ENCODE measurements around the gene RFC4.

The RFC4 gene

DNA sequence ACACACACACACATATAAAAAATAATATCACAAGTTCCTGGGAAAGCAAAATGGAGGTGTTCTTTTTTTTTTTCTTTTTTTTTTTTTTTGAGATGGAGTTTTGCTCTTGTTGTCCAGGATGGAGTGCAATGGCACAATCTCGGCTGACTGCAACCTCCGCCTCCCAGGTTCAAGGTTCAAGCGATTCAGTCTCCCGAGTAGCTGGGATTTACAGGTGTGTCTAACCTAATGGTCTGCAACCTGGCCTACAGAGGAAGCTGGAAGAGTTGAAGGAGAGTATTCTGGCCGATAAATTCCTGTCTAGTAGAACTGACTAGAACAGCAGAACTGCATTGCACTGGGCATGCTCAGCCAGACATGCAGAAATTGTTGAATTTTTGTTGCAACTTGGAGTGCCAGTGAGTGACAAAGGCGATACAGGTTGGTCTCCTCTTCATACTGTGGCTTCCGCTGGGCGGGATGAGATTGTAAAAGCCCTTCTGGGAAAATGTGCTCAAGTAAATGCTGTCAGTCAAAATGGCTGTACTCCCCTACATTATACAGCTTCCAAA is 45.3 kb downstream of the RFC4 start:
- Histone ChIP-seq H3K9me3 (ENCODE audit: control extremely low read depth in 1 of 5, control insufficient read depth in 4 of 5, insufficient read depth in 2 of 5, low read depth in 1 of 5, low read length in 4 of 5) (peaks cover 0 to 2% (median 0%) of the 10 kb centered on the region in 5 experiments), H3K27me3 (replicated peaks in 2 of 5; ENCODE audit: control insufficient read depth in 4 of 5, insufficient read depth in 5 of 5, low read length in 4 of 5) (peaks cover 0 to 2% (median 0%) of the 10 kb centered on the region in 5 experiments), H3K36me3 (ENCODE audit: control insufficient read depth in 4 of 4, insufficient read depth in 4 of 4, low read length in 3 of 4) (no peaks in the 10 kb centered on the region), H3K4me3 (ENCODE audit: control insufficient read depth in 1 of 7, extremely low read depth in 1 of 7, insufficient read depth in 4 of 7, low read depth in 2 of 7, low read length in 6 of 7) (no peak overlapping the region), H3K4me1 (ENCODE audit: control extremely low read depth in 1 of 4, control insufficient read depth in 4 of 4, insufficient read depth in 4 of 4, low read length in 3 of 4) (no peaks in the 10 kb centered on the region), H3K27ac (ENCODE audit: insufficient read depth in 1 of 2, low read depth in 1 of 2, low read length in 2 of 2, poor library complexity in 1 of 2, severe bottlenecking in 2 of 2) (no peak overlapping the region)
- ChIA-PET CTCF (no interaction called here), POLR2A (no interaction called here)
- 100% methylated on average over 5 of the region's 8 CpGs for WGBS (ENCODE audit: insufficient coverage)
- DNase-seq: no peak

DNA sequence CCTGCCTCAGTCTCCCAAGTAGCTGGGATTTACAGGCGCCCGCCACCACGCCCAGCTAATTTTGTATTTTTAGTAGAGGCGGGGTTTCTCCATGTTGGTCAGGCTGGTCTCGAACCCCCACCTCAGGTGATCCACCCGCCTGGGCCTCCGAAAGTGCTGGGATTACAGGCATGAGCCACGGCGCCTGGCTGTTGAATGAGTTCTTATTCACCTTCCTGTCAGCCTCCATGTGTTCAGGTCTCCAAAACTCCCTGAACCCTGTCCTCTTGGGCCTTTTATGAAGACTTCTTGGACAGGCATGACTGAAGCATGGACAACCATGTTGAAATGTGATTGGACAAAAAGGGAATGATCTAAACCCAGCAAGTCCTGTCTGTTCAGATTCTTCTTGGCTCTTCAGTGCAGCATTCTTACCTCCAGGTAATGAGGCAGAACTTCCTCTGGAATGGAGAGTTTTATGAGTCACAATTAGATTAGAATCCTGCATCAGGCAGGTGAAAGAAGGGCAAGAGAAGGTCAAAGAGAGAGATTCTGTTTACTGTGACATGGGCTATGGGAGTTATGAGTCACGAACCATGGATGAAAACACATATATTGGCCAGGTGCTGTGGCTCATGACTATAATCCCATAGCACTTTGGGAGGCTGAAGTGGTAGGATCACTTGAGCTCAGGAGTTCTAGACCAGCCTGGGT is 46.0 kb downstream of the RFC4 start:
- 100% methylated on average over 6 of the region's 10 CpGs for WGBS (ENCODE audit: insufficient coverage)

DNA sequence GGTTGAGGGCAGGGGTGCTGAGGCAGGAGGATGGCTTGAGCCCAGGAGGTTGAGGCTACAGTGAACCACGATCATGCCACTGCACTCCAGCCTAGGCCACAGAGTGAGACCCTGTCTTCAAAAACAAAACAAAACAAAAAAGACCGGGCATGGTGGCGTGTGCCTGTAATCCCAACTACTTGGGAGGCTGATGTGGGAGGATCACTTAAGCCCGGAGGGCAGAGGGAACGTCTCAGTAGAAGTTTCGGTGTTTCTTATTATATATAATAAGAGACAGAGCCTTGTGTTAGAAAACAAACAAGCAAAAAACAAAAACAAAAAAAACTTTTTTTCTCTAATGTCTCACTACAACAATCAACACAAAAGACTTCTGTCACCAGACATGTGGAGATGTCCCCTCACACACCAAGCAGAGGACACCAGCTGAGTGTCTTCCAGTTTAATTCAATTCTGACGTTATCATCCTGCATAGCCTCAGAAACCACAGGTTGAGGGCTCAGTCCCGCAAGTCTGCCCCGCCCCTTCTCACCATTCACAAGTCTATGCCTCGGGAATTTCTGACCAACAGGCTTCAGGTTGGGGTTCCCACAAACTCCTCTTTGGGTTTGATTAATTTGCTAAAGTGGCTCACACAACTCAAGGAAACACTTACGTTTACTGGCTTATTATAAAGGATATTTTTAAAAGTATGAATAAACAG is 46.9 kb downstream of the RFC4 start:
- Histone ChIP-seq H3K27ac (ENCODE audit: insufficient read depth in 1 of 2, low read depth in 1 of 2, low read length in 2 of 2, poor library complexity in 1 of 2, severe bottlenecking in 2 of 2) (no peak overlapping the region), H3K36me3 (ENCODE audit: control insufficient read depth in 4 of 4, insufficient read depth in 4 of 4, low read length in 3 of 4) (no peaks in the 10 kb centered on the region), H3K4me3 (ENCODE audit: control insufficient read depth in 1 of 7, extremely low read depth in 1 of 7, insufficient read depth in 4 of 7, low read depth in 2 of 7, low read length in 6 of 7) (no peak overlapping the region), H3K27me3 (replicated peaks in 2 of 5; ENCODE audit: control insufficient read depth in 4 of 5, insufficient read depth in 5 of 5, low read length in 4 of 5) (peaks cover 0 to 2% (median 0%) of the 10 kb centered on the region in 5 experiments), H3K9me3 (ENCODE audit: control extremely low read depth in 1 of 5, control insufficient read depth in 4 of 5, insufficient read depth in 2 of 5, low read depth in 1 of 5, low read length in 4 of 5) (no peaks in the 10 kb centered on the region), H3K4me1 (ENCODE audit: control extremely low read depth in 1 of 4, control insufficient read depth in 4 of 4, insufficient read depth in 4 of 4, low read length in 3 of 4) (no peaks in the 10 kb centered on the region)
- ChIA-PET POLR2A (interaction anchor here (1.1 kb wide), 1 partner anchor 24 kb away, joined by 3 read pairs; the partner anchor contains the start of gene EIF4A2), CTCF (no interaction called here)
- WGBS (ENCODE audit: insufficient coverage): 90% methylated on average over 6 of the region's 11 CpGs
- DNase-seq: no peak

More for the DNA sequence above, 46.0 kb downstream of the RFC4 start:
- POLR2A ChIA-PET: no interaction called here
- Histone ChIP-seq H3K9me3 (ENCODE audit: control extremely low read depth in 1 of 5, control insufficient read depth in 4 of 5, insufficient read depth in 2 of 5, low read depth in 1 of 5, low read length in 4 of 5) (no peaks in the 10 kb centered on the region), H3K36me3 (ENCODE audit: control insufficient read depth in 4 of 4, insufficient read depth in 4 of 4, low read length in 3 of 4) (no peaks in the 10 kb centered on the region), H3K27me3 (replicated peaks in 2 of 5; ENCODE audit: control insufficient read depth in 4 of 5, insufficient read depth in 5 of 5, low read length in 4 of 5) (peaks cover 0 to 2% (median 0%) of the 10 kb centered on the region in 5 experiments), H3K4me3 (ENCODE audit: control insufficient read depth in 1 of 7, extremely low read depth in 1 of 7, insufficient read depth in 4 of 7, low read depth in 2 of 7, low read length in 6 of 7) (no peak overlapping the region), H3K4me1 (ENCODE audit: control extremely low read depth in 1 of 4, control insufficient read depth in 4 of 4, insufficient read depth in 4 of 4, low read length in 3 of 4) (no peaks in the 10 kb centered on the region), H3K27ac (ENCODE audit: insufficient read depth in 1 of 2, low read depth in 1 of 2, low read length in 2 of 2, poor library complexity in 1 of 2, severe bottlenecking in 2 of 2) (no peak overlapping the region)
- no peak for DNase-seq
- CTCF ChIA-PET: no interaction called here

DNA sequence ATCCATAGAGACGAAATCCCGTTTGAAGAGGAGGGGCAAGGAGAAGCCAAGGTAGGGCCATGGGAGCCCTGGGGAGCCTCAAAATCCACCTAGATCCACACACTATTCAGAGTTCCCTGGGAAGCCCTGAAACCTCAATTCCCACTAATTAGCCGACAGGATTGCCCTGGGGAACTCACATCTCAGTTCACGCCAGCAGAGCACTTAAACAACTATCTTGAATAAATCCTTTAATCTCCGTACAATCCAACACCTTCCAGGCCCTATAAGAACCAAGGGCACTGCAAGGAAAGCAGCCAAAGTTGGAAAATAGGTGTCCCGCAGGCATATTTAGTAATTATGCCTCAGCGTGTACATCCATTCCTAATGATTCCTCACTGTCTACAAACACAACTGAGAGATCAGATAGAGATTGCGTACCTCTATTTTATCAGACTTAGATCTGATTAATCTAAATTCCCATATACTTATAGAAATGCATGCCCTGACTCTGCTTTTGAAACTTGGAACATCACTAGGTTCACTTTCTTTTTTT is 48.5 kb downstream of the RFC4 start:
- Histone ChIP-seq H3K4me3 (ENCODE audit: control insufficient read depth in 1 of 7, extremely low read depth in 1 of 7, insufficient read depth in 4 of 7, low read depth in 2 of 7, low read length in 6 of 7) (no peak overlapping the region), H3K9me3 (ENCODE audit: control extremely low read depth in 1 of 5, control insufficient read depth in 4 of 5, insufficient read depth in 2 of 5, low read depth in 1 of 5, low read length in 4 of 5) (no peaks in the 10 kb centered on the region), H3K27me3 (replicated peaks in 2 of 5; ENCODE audit: control insufficient read depth in 4 of 5, insufficient read depth in 5 of 5, low read length in 4 of 5) (peaks cover 0 to 2% (median 0%) of the 10 kb centered on the region in 5 experiments), H3K4me1 (ENCODE audit: control extremely low read depth in 1 of 4, control insufficient read depth in 4 of 4, insufficient read depth in 4 of 4, low read length in 3 of 4) (no peaks in the 10 kb centered on the region), H3K27ac (ENCODE audit: insufficient read depth in 1 of 2, low read depth in 1 of 2, low read length in 2 of 2, poor library complexity in 1 of 2, severe bottlenecking in 2 of 2) (no peak overlapping the region), H3K36me3 (ENCODE audit: control insufficient read depth in 4 of 4, insufficient read depth in 4 of 4, low read length in 3 of 4) (no peaks in the 10 kb centered on the region)
- CTCF ChIA-PET: no interaction called here
- POLR2A ChIA-PET: no interaction called here
- DNase-seq: no peak
- WGBS (ENCODE audit: insufficient coverage): 95% methylated on average over 5 of the region's 8 CpGs

DNA sequence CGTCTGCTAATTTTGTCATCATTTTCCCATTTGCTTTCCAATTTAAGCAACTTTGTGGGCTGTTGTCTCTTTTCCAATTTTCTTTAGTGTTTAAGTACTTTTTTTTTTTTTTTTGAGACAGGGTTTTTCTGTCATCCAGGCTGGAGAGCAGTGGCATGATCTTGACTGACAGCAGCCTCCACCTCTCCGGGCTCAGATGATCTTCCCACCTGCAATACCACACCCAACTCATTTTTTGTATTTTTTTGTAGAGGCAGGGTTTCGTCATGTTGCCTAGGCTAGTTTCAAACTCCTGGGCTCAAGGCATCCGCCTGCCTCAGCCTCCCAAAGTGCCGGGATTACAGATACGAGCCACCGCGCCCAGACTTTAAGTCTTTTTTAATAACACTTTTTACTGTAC is 49.1 kb downstream of the RFC4 start:
- CTCF ChIA-PET: interaction anchor here (1.0 kb wide), 1 partner anchor 142 kb away, joined by 3 read pairs; no protein-coding TSS in a partner anchor
- peaks cover 0 to 2% (median 0%) of the 10 kb centered on the region in 5 experiments for H3K27me3 ChIP-seq (replicated peaks in 2 of 5; ENCODE audit: control insufficient read depth in 4 of 5, insufficient read depth in 5 of 5, low read length in 4 of 5)
- WGBS (ENCODE audit: insufficient coverage): no CpG with 5 or more reads among the region's 8 CpGs
- no peak for DNase-seq
- no peak overlapping the region for H3K4me3 ChIP-seq (ENCODE audit: control insufficient read depth in 1 of 7, extremely low read depth in 1 of 7, insufficient read depth in 4 of 7, low read depth in 2 of 7, low read length in 6 of 7)
- POLR2A ChIA-PET: no interaction called here
- H3K27ac ChIP-seq (ENCODE audit: insufficient read depth in 1 of 2, low read depth in 1 of 2, low read length in 2 of 2, poor library complexity in 1 of 2, severe bottlenecking in 2 of 2): no peak overlapping the region
- H3K9me3 ChIP-seq (ENCODE audit: control extremely low read depth in 1 of 5, control insufficient read depth in 4 of 5, insufficient read depth in 2 of 5, low read depth in 1 of 5, low read length in 4 of 5): no peaks in the 10 kb centered on the region
- no peaks in the 10 kb centered on the region for H3K36me3 ChIP-seq (ENCODE audit: control insufficient read depth in 4 of 4, insufficient read depth in 4 of 4, low read length in 3 of 4)
- H3K4me1 ChIP-seq (ENCODE audit: control extremely low read depth in 1 of 4, control insufficient read depth in 4 of 4, insufficient read depth in 4 of 4, low read length in 3 of 4): no peaks in the 10 kb centered on the region

DNA sequence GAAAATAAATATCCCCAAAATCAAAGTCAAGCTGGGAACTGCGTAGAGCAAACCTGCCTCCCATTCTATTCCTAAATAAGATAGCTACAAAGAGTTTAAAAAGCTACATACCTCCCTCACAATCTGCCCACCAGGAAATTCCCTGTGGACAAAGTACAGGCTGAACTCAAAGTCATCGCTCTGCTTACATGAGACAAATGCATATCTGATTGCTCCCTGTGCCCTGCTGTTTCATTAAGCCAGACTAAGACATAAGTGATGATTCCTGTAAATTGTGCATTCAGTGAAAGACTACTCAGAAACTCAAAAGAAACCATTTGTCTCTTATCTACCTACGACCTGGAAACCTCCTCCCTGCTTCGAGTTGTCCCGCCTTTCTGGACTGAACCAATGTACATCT is 51.4 kb downstream of the RFC4 start:
- POLR2A ChIA-PET: no interaction called here
- Histone ChIP-seq H3K4me3 (ENCODE audit: control insufficient read depth in 1 of 7, extremely low read depth in 1 of 7, insufficient read depth in 4 of 7, low read depth in 2 of 7, low read length in 6 of 7) (no peak overlapping the region), H3K27ac (ENCODE audit: insufficient read depth in 1 of 2, low read depth in 1 of 2, low read length in 2 of 2, poor library complexity in 1 of 2, severe bottlenecking in 2 of 2) (no peak overlapping the region), H3K9me3 (ENCODE audit: control extremely low read depth in 1 of 5, control insufficient read depth in 4 of 5, insufficient read depth in 2 of 5, low read depth in 1 of 5, low read length in 4 of 5) (no peaks in the 10 kb centered on the region), H3K4me1 (ENCODE audit: control extremely low read depth in 1 of 4, control insufficient read depth in 4 of 4, insufficient read depth in 4 of 4, low read length in 3 of 4) (no peaks in the 10 kb centered on the region), H3K36me3 (ENCODE audit: control insufficient read depth in 4 of 4, insufficient read depth in 4 of 4, low read length in 3 of 4) (no peaks in the 10 kb centered on the region), H3K27me3 (replicated peaks in 2 of 5; ENCODE audit: control insufficient read depth in 4 of 5, insufficient read depth in 5 of 5, low read length in 4 of 5) (peaks cover 0 to 2% (median 0%) of the 10 kb centered on the region in 5 experiments)
- 96% methylated on average over 5 of the region's 5 CpGs for WGBS (ENCODE audit: insufficient coverage)
- no peak for DNase-seq
- CTCF ChIA-PET: interaction anchor here (0.7 kb wide), 1 partner anchor 17 kb away, joined by 3 read pairs; no protein-coding TSS in a partner anchor

DNA sequence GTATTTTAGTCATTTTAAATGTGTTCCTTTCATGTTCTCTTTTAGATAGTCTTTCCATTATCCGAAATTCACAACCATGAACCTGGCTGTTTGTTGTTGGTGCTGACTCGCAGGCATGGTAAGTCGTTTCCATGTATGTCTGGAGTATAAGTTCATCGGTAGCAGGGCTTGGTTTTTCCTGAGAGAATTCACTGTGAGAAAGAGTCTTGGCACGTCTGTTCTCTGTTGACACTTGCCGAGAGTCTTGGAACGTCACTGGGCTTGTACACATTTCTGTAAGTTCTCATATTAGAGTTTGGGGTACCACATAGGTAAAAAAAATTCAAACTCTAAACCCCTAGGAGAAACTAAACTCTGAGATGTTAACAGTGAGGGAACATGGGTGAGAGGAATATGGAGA is 52.3 kb downstream of the RFC4 start:
- Histone ChIP-seq H3K27ac (ENCODE audit: insufficient read depth in 1 of 2, low read depth in 1 of 2, low read length in 2 of 2, poor library complexity in 1 of 2, severe bottlenecking in 2 of 2) (no peak overlapping the region), H3K9me3 (ENCODE audit: control extremely low read depth in 1 of 5, control insufficient read depth in 4 of 5, insufficient read depth in 2 of 5, low read depth in 1 of 5, low read length in 4 of 5) (no peaks in the 10 kb centered on the region), H3K4me3 (ENCODE audit: control insufficient read depth in 1 of 7, extremely low read depth in 1 of 7, insufficient read depth in 4 of 7, low read depth in 2 of 7, low read length in 6 of 7) (no peak overlapping the region), H3K4me1 (ENCODE audit: control extremely low read depth in 1 of 4, control insufficient read depth in 4 of 4, insufficient read depth in 4 of 4, low read length in 3 of 4) (no peaks in the 10 kb centered on the region), H3K27me3 (replicated peaks in 2 of 5; ENCODE audit: control insufficient read depth in 4 of 5, insufficient read depth in 5 of 5, low read length in 4 of 5) (peaks cover 0 to 2% (median 0%) of the 10 kb centered on the region in 5 experiments), H3K36me3 (ENCODE audit: control insufficient read depth in 4 of 4, insufficient read depth in 4 of 4, low read length in 3 of 4) (no peaks in the 10 kb centered on the region)
- CTCF ChIA-PET: no interaction called here
- DNase-seq: no peak
- WGBS (ENCODE audit: insufficient coverage): 91% methylated on average over 4 of the region's 7 CpGs
- POLR2A ChIA-PET: no interaction called here
